GM20000 (cell line): ENCODE measurements around the gene PPP1CA.

Experiments
- DNase-seq: peaks from one replicate; pipeline ENCODE4 v3.0.0; 2012; ENCODE audit warnings: low spot score
- CTCF ChIP-seq: IDR thresholded peaks from 2 replicates; pipeline ENCODE4 v1.5.1; 2012; ENCODE audit warnings: mild to moderate bottlenecking, control low read depth; ENCODE audit errors: extremely low read depth, missing control alignments

PPP1CA gene

GRCh38 chr11:67369801-67370284, 31.8 kb downstream of the PPP1CA start:
- no peak for TF ChIP-seq CTCF

GRCh38 chr11:67369275-67369674, 32.4 kb downstream of the PPP1CA start:
- no peak for TF ChIP-seq CTCF
- no peak for DNase-seq

More at GRCh38 chr11:67369801-67370284, 31.8 kb downstream of the PPP1CA start:
- DNase-seq, result no peak

- DNase-seq, result peak; percentile 58
- TF ChIP-seq CTCF, result no peak
These were observed 33.0 kb downstream of the PPP1CA start for GRCh38 chr11:67368621-67369020.

- TF ChIP-seq CTCF, result no peak
These were observed 33.9 kb downstream of the PPP1CA start for GRCh38 chr11:67367761-67368227.

GRCh38 chr11:67366961-67367760, 34.5 kb downstream of the PPP1CA start:
- no peak for TF ChIP-seq CTCF

More at GRCh38 chr11:67367761-67368227, 33.9 kb downstream of the PPP1CA start:
- DNase-seq, result no peak

GRCh38 chr11:67366546-67366945, 35.1 kb downstream of the PPP1CA start:
- no peak for TF ChIP-seq CTCF
- DNase-seq, result no peak

More at GRCh38 chr11:67366961-67367760, 34.5 kb downstream of the PPP1CA start:
- no peak for DNase-seq

GRCh38 chr11:67365736-67366444, 35.8 kb downstream of the PPP1CA start:
- TF ChIP-seq CTCF, result no peak
- no peak for DNase-seq
